Measurements from ENCODE around the gene MADCAM1.

MADCAM1 gene

GRCh38 chr19:534088-534487, 37.8 kb downstream of the MADCAM1 start:
- no peak for TF ChIP-seq ARNTL (CRISPR knock-in tag; IDR thresholded peaks at IDR 0.05; ENCODE audit: borderline replicate concordance, low read depth)
- TF ChIP-seq, protein P1, sequence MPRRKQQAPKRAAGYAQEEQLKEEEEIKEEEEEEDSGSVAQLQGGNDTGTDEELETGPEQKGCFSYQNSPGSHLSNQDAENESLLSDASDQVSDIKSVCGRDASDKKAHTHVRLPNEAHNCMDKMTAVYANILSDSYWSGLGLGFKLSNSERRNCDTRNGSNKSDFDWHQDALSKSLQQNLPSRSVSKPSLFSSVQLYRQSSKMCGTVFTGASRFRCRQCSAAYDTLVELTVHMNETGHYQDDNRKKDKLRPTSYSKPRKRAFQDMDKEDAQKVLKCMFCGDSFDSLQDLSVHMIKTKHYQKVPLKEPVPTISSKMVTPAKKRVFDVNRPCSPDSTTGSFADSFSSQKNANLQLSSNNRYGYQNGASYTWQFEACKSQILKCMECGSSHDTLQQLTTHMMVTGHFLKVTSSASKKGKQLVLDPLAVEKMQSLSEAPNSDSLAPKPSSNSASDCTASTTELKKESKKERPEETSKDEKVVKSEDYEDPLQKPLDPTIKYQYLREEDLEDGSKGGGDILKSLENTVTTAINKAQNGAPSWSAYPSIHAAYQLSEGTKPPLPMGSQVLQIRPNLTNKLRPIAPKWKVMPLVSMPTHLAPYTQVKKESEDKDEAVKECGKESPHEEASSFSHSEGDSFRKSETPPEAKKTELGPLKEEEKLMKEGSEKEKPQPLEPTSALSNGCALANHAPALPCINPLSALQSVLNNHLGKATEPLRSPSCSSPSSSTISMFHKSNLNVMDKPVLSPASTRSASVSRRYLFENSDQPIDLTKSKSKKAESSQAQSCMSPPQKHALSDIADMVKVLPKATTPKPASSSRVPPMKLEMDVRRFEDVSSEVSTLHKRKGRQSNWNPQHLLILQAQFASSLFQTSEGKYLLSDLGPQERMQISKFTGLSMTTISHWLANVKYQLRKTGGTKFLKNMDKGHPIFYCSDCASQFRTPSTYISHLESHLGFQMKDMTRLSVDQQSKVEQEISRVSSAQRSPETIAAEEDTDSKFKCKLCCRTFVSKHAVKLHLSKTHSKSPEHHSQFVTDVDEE (CRISPR knock-in tag; IDR thresholded peaks at IDR 0.05), result no peak
- TF ChIP-seq ZFP30 (CRISPR knock-in tag; IDR thresholded peaks at IDR 0.05), result no peak
- TF ChIP-seq ZNF70 (CRISPR knock-in tag; IDR thresholded peaks at IDR 0.05), result no peak
- no peak for TF ChIP-seq PPARA (CRISPR knock-in tag; IDR thresholded peaks at IDR 0.05; ENCODE audit: borderline replicate concordance)
- no peak for TF ChIP-seq ZNF8 (CRISPR knock-in tag; IDR thresholded peaks at IDR 0.05)
- TF ChIP-seq TCF4 (CRISPR knock-in tag; IDR thresholded peaks at IDR 0.05; ENCODE audit: borderline replicate concordance), result no peak
- TF ChIP-seq OSR1 (CRISPR knock-in tag; IDR thresholded peaks at IDR 0.05), result no peak
- no peak for TF ChIP-seq ZC3H10 (CRISPR knock-in tag; IDR thresholded peaks at IDR 0.05)
- no peak for TF ChIP-seq BACH2 (CRISPR knock-in tag; IDR thresholded peaks at IDR 0.05; ENCODE audit: borderline replicate concordance)
- no peak for TF ChIP-seq CSDC2 (CRISPR knock-in tag; IDR thresholded peaks at IDR 0.05)
- TF ChIP-seq, protein P2, sequence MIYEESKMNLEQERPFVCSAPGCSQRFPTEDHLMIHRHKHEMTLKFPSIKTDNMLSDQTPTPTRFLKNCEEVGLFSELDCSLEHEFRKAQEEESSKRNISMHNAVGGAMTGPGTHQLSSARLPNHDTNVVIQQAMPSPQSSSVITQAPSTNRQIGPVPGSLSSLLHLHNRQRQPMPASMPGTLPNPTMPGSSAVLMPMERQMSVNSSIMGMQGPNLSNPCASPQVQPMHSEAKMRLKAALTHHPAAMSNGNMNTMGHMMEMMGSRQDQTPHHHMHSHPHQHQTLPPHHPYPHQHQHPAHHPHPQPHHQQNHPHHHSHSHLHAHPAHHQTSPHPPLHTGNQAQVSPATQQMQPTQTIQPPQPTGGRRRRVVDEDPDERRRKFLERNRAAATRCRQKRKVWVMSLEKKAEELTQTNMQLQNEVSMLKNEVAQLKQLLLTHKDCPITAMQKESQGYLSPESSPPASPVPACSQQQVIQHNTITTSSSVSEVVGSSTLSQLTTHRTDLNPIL (CRISPR knock-in tag; IDR thresholded peaks at IDR 0.05; ENCODE audit: low read depth), result no peak
- no peak for TF ChIP-seq ZFP3 (CRISPR knock-in tag; IDR thresholded peaks at IDR 0.05)
- no peak for TF ChIP-seq POU6F1 (CRISPR knock-in tag; IDR thresholded peaks at IDR 0.05; ENCODE audit: borderline replicate concordance, low read depth)
- TF ChIP-seq RARB (CRISPR knock-in tag; IDR thresholded peaks at IDR 0.05), result no peak
- TF ChIP-seq CSRNP3 (CRISPR knock-in tag; IDR thresholded peaks at IDR 0.05), result no peak
- no peak for TF ChIP-seq ESRRG (CRISPR knock-in tag; IDR thresholded peaks at IDR 0.05)
- ATAC-seq, result no peak

DNA sequence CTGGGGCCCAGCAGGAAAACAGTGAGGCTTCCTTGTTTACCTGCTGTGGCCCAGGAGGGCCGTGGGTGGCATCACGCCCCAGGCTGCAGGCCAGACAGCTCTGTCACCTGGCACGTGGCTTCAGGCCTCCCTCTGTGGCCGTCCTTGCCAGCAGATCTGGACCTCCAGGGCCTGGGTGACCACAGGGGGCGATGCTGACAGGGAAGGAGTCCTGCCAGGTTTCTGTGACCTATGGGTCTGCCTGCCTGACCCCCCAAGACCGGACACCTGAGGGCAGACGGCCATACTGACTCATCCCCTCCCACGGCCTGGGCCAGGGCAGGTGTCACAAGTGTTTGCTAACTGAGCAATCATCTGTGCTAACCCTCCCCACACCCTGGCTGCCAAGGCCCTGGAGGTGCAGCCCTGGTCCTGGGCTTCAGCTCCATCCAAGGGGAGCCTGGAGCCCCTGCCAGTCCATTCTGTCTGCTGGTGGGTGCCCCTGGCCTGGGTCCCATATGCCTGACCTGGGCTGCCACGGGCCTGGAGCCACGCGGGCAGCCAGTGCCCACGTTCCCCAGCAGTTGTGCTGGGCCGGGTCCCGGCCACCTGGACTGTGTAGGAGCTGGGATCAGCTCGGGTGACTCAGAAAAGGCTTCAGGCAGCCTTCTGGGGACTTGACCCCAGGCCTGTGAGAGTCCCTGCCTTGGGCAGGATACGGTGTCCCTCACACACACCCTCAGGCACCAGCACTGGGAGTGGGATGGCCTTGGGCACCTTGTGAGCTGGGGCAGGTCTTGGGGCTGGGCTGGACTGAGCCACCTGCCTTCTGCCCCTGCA, 38.9 kb downstream of the MADCAM1 start:
- no peak for ATAC-seq
- no peak for TF ChIP-seq OSR1 (CRISPR knock-in tag; IDR thresholded peaks at IDR 0.05)
- TF ChIP-seq RARB (CRISPR knock-in tag; IDR thresholded peaks at IDR 0.05), result no peak
- TF ChIP-seq, protein P2 (CRISPR knock-in tag; IDR thresholded peaks at IDR 0.05; ENCODE audit: low read depth), result no peak
- TF ChIP-seq PPARA (CRISPR knock-in tag; IDR thresholded peaks at IDR 0.05; ENCODE audit: borderline replicate concordance), result no peak
- no peak for TF ChIP-seq BACH2 (CRISPR knock-in tag; IDR thresholded peaks at IDR 0.05; ENCODE audit: borderline replicate concordance)
- TF ChIP-seq ZNF70 (CRISPR knock-in tag; IDR thresholded peaks at IDR 0.05), result no peak
- no peak for TF ChIP-seq ZNF8 (CRISPR knock-in tag; IDR thresholded peaks at IDR 0.05)
- TF ChIP-seq ESRRG (CRISPR knock-in tag; IDR thresholded peaks at IDR 0.05), result no peak
- TF ChIP-seq ZFP3 (CRISPR knock-in tag; IDR thresholded peaks at IDR 0.05), result no peak
- TF ChIP-seq CSRNP3 (CRISPR knock-in tag; IDR thresholded peaks at IDR 0.05), result no peak
